Inferior parietal cortex (tissue), 1 donor: ENCODE results near the gene HEXIM1.
"Not testable (repeated sequence)": the region's sequence is repeated elsewhere in the genome, so short reads cannot be mapped to it uniquely, and the experiment has no call there.

Experiments used
- DNase-seq: peaks from one replicate; pipeline ENCODE4 v3.0.0-alpha.2; 2016; ENCODE audit errors: extremely low spot score

The HEXIM1 gene

GRCh38 chr17:45112559-45113423 is 35.5 kb upstream of the HEXIM1 start:
- DNase-seq = no peak

DNA sequence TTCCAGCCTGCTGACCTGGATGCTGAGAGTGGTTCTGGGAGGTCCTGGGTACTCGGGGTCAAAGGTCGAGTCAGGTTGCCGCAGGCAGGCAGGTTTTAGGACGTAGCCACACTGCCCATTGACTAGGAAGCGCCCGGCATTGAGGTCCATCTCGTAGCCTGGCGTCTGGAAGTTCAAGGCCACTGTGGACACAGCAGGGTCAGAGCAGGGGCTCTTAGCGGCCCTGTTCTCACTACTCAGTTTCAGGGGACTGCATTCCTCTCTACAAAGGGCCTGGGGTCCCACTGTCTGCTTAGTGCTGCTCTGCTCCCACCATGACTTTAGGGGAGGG is 34.9 kb upstream of the HEXIM1 start:
- DNase-seq = no peak

DNA sequence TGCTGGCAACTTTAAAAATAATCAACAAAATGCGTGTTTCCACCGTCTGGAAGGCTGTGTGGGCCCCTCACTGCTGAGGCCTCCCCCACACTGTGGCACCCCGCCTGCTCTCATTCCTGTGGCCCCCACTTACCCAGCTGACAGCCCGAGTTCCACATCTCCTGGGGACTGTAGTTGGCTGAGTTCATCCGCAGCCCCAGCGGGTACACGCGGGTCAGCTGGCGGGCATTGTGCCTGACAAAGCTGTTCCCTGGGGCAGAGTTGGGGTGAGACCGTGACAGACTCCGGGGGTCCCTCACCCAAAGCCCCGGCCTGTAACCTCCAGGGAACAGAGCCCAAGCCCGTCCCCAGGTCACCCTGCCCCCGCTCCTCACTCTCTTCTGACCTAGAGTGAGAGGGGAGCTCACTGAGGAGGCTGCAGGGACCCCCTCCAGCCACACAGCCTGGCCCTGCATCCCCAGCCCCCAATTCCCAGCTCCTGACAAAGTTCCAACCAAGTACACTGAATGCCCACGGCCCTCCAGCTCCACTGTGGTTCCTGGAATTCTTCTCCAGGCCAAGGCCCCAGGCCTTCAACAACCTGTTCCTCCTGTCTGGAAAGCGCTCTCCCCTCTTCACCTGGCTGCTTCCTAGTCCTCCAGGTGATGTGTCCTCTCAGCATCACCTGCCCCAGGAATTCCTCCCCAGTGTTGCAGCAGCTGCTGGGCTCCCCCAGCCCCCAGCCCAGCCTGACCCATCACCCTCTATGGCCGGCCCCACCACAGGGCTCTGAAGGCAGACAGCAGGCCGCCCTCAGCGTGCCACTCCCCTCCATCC is 34.0 kb upstream of the HEXIM1 start:
- DNase-seq = no peak

- DNase-seq = no peak
These were observed 33.2 kb upstream of the HEXIM1 start for GRCh38 chr17:45115015-45115625.

GRCh38 chr17:45115871-45116270 is 32.4 kb upstream of the HEXIM1 start:
- no peak for DNase-seq

GRCh38 chr17:45116434-45117016 is 31.8 kb upstream of the HEXIM1 start:
- no peak for DNase-seq

DNA sequence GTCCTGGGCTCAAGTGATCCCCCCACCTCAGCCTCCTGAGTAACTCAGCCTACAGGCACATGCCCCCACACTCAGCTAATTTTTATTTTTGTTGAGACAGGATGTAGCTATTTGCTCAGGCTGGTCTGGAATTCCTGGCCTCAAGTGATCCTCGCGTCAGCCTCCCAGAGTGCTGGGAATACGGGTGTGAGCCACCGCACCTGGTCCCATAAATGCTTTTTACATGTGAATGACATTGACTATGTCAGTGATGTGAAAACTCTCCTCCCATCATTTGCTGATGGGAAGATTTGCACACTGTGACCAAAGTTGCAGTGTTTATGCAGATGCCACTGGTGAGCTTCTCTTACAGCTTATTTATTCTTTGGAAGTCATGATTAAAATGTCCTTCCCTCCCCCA is 30.9 kb upstream of the HEXIM1 start:
- DNase-seq = no peak

DNA sequence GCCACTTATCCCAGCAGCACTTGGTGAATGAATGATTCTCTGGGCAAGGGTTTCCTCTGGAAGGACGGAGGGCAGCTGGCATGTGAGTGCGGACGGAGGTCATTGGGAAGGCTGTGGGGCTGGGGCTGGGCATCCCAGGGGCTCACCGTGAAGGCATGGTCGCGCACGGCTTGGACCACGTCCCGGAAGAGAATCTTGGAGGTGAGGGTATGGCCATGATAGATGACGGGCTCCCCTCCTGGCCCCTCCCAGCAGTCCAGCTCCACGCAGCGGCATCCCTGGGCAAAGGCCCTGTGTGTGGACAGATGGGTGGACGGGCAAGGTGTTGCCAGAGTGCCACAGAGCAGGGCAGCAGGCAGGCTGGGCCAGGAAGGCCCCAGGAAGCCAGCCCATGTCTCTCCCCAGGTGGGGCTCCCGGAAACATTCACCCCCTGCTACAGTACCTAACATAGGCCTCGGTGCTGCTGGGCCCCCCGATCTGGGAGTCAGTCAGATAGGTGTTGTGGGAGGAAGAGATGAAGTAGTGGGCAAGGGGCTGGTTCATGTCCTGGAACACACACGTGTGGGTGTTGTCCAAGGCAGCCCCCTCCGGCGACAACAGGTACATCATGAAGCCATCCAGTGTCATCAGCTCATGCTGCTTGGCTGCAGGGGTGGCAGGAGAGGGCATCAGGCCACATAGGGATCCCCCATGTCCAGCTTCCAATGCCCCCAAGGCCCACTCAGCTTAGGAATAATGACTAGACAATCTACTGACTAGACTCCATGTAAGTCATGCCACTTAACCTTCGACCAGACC is 30.2 kb upstream of the HEXIM1 start:
- DNase-seq = no peak

DNA sequence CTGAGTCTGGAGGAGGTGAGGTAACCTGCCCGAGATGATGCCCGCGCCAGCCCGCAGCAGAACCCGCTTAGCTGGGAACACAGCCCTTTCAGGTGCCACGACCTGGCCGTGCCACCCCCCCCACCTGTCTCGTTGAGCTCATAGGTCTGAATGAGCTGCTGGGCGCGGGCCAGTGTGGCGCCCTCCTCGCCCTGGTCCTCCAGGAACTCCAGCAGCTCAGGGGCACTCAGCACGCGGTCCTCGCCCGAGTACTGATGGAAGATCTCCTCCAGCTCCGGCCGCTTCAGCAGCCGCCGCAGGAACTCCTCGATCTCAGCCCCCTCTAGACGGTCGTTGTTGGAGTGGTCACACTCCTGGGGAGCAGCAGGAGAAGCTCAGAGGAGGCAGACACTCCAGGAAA is 29.6 kb upstream of the HEXIM1 start:
- no peak for DNase-seq

GRCh38 chr17:45119964-45120363 is 28.3 kb upstream of the HEXIM1 start:
- no peak for DNase-seq

- DNase-seq = no peak
These were observed 27.7 kb upstream of the HEXIM1 start for GRCh38 chr17:45120558-45120957.

DNA sequence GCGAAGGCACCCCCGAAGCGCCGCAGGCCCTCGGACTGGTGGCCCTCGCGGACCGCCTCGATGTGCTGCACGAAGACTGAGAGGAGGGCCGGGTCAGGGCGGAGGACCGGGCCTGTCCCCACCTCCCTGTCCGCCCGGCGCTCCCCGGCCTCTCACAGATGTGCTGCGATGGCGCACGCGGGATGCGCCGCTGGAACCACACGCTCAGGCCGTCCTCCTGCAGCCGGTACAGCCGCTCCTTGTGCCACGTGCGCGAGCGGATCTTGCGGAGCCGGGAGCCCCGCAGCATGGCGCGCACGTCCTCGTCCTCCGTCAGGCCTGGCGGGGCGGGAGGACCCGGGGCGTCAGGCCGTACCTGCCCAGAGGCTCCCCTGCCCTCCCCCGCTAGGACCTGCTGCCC is 27.2 kb upstream of the HEXIM1 start:
- no peak for DNase-seq

- no peak for DNase-seq
These were observed 25.1 kb upstream of the HEXIM1 start for GRCh38 chr17:45123076-45123770.

- DNase-seq = no peak
These were observed 24.1 kb upstream of the HEXIM1 start for GRCh38 chr17:45123930-45124796.

DNA sequence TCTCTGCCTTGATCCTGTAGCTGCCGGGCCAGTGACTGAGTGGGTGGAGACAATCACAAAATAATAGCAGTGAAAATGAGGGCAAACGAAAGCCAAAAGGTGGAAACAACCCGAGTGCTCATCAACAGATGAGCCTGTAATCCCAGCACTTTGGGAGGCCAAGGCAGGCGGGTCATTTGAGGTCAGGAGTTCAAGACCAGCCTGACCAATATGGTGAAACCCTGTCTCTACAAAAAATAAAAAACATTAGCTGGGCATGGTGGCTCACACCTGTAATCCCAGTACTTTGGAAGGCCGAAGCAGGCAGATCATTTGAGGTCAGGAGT is 23.5 kb upstream of the HEXIM1 start:
- not testable (repeated sequence) for DNase-seq

DNA sequence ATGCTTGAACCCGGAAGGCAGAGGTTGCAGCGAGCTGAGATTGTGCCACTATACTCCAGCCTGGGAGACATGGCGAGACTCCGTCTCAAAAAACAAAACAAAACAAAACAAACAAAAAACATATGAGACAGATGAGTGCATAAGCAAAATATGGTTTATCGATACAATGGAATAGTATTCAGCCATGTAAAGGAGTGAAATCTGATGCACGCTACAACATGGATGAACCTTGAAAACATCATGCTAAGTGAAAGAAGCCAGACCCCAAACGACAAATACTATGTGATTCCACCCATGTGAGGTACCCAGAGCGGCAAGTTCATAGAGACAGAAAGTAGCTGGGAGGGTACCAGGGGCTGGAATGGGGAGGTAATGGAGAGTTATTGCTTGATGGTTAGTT is 22.8 kb upstream of the HEXIM1 start:
- no peak for DNase-seq

DNA sequence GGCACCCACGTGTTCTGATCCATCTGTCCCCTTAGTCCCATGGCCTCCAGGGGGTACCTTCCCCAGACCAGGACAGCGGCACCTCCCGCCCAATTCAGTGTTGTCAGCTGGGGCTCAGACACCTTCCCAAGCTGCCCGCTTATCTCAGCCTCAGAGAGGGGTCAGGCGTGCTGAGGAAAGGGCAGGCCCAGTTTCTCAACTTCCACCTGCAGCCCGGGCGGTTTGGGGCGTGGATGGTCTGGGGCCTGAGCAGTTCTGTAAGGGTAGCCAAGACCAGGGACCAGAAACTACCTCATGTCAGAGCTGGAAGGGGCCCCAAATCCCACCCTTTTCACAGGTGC is 21.1 kb upstream of the HEXIM1 start:
- DNase-seq = no peak

DNA sequence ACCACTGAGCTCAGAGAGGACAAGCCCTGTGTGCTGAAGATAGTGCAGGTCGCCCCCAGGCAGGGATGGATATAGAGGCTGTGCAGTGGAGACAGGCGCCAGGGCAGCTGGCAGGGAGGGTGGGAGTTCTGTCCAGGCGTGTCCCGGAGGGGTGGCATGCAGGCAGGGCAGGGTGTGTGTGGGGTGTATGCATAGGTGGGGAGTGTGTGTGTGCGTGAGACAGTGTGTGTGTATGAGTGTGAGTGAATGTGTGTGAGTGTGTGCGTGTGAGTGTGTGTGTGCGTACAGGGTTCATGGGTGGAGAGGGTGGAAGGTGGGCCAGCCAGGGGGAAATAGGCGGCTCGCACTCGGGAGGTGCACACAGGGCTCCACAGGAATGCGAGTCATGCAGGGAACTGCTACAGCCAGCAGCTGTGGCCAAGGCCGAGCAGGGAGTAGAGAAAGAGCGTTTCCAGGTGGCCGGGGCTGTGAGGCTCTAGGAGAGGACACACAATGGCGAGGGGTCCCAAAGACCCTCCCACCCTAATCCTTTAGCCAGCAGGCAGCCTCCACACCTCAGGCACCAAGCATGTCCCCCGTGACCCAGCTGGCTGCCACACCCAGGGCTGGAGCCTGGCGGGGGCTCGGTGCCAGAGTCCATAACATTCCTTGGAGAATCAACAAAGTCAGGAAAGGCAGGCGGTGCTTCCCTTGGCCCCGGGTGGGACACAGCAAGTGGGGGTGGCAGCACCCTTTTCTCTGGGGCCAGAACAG is 20.6 kb upstream of the HEXIM1 start:
- no peak for DNase-seq

DNA sequence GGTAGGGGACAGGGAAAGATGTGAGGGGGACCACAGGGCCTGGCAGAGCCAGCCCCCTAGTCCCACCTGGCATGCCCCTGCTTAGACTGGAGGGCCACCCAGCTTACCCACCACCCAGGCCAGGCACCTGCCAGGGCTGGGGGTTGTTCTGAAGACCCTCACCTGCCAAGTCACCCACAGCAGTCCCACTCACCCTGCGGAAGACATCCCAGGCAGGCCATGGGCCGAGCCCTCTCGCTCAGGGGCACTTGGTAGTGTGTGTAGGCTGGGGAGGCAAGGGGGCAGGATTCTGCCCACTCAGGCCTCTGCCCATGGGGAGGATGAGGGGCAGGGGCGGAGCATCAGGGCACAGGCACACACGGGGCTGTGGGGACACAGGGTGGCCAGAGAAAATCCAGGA is 19.9 kb upstream of the HEXIM1 start:
- DNase-seq = no peak

DNA sequence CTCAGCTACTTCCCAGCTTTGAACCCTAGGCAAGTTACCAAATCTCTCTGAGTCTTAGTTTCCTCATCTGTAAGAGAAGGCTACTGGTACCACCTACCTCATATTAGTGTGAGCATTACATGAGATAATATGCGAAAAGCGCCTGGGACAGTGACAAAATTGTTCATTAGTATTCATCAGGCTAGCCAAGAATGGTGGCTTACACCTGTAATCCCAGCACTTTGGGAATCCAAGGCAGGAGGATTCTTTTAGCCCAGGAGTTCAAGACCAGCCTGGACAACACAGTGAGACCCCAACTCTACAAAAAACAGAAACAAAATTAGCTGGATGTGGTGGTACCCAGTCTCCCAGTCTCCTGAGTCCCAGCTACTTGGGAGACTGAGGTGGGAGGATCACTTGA is 19.3 kb upstream of the HEXIM1 start:
- no peak for DNase-seq
